ENCODE measurements around the gene TMEM185A.
"Not testable (repeated sequence)": the region's sequence is repeated elsewhere in the genome, so short reads cannot be mapped to it uniquely, and the experiment has no call there.

The TMEM185A gene

GRCh38 chrX:149547782-149548181, 83.8 kb downstream of the TMEM185A start:
- H3K9ac ChIP-seq (ENCODE audit: low read depth, low read length): not testable (repeated sequence)

GRCh38 chrX:149546962-149547361, 84.6 kb downstream of the TMEM185A start:
- not testable (repeated sequence) for H3K36me3 ChIP-seq (ENCODE audit: insufficient read depth, low read depth, low read length); H3K4me1 ChIP-seq (ENCODE audit: insufficient read depth, low read length); H3K27me3 ChIP-seq (ENCODE audit: insufficient read depth, low read length); H3K4me3 ChIP-seq (ENCODE audit: low read length); H3K27ac ChIP-seq (ENCODE audit: low read length); H3K9me3 ChIP-seq (ENCODE audit: insufficient read depth, low read depth, low read length); H3K9ac ChIP-seq (ENCODE audit: low read depth, low read length)

More at GRCh38 chrX:149547782-149548181, 83.8 kb downstream of the TMEM185A start:
- not testable (repeated sequence) for H3K4me3 ChIP-seq (ENCODE audit: low read length); H3K27ac ChIP-seq (ENCODE audit: low read length); H3K27me3 ChIP-seq (ENCODE audit: insufficient read depth, low read length); H3K4me1 ChIP-seq (ENCODE audit: insufficient read depth, low read length); H3K9me3 ChIP-seq (ENCODE audit: insufficient read depth, low read depth, low read length); H3K36me3 ChIP-seq (ENCODE audit: insufficient read depth, low read depth, low read length)
